HG03097 (cell line): ENCODE measurements around the gene RBM20.
"Not testable (repeated sequence)": the region's sequence is repeated elsewhere in the genome, so short reads cannot be mapped to it uniquely, and the experiment has no call there.

Experiments
- ATAC-seq: cut with Tn5 transposase; IDR thresholded peaks from one replicate; pipeline ENCODE4 v1.9.1; 2021; ENCODE audit not compliant: unreplicated experiment, low FRiP score

The RBM20 gene

DNA sequence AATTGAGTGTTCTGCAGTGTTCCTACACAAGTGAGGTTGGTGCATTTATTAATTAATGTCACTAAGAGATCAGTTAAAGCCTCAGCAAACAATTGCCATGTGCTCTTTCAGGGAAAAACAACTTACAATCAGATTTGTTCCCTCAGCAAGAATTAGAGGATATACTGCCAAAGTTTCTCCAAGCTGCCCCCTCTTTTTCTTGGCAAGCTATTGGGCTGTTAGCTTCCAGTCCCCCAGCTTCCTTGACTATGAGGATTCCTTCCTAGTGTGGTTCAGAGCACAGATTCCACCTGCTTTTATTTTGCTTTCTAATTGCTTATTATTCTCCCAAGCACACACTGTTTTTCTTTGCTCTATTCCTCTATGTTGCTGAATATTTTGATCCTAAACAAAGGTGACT lies 112.7 kb downstream of the RBM20 start:
- no peak for ATAC-seq

- no peak for ATAC-seq
These were observed 113.5 kb downstream of the RBM20 start for GRCh38 chr10:110757586-110757985.

GRCh38 chr10:110758128-110758765 lies 114.1 kb downstream of the RBM20 start:
- ATAC-seq, result no peak

GRCh38 chr10:110758898-110759297 lies 114.8 kb downstream of the RBM20 start:
- ATAC-seq, result no peak

DNA sequence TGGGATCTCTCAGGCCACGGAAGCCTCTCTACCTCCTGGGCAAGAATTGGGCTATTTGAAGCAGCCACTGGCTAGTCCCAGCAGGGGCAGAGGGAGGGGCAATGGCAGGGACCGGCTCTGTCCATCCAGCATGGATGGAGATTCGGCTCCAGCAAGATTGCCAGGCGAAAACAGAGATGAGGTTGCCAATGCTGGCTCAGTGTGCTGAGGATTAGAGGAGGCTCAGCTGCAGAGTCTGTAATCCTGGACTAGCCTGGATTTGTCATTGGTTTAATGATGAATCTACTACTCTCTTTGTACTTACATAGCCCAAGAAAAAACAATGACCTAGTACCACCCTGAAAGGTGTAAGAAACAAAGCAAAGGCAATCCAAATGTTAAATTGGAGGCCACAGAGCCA lies 115.4 kb downstream of the RBM20 start:
- no peak for ATAC-seq

DNA sequence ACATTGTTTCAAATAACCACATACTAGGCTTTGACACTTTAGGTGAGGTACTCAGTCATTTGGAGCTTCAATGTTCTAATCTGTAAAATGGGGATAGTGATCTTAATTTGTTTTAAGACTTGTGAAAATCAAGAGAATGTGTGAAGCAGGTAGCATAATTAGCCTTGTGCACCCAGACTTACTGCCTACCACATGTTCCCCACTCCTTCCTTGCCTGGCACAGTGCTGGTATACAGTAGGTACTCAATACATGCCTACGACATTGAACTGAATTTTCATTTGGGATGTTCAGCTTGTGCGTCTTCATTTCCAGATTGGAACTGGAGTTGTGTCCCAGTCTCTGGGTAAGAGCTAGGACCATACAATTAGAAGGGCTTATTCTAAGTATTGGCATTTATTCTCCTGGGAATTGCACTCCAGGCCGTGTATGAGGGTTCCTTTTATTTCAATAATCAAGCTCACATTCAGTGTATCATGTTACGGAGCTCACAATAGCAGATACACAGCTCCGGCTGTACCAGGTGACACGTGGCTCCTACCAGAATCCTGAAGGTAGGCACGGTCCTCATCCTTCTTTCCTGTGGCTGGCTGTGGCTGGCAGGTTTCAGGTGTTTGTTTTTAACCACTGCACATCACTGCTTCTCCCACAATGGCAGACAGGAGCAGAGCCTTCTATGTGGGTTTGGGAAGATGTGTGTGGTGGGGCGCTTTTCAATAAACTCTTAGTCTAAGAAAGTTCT lies 118.1 kb downstream of the RBM20 start:
- no peak for ATAC-seq

GRCh38 chr10:110762849-110763211 lies 118.7 kb downstream of the RBM20 start:
- no peak for ATAC-seq

DNA sequence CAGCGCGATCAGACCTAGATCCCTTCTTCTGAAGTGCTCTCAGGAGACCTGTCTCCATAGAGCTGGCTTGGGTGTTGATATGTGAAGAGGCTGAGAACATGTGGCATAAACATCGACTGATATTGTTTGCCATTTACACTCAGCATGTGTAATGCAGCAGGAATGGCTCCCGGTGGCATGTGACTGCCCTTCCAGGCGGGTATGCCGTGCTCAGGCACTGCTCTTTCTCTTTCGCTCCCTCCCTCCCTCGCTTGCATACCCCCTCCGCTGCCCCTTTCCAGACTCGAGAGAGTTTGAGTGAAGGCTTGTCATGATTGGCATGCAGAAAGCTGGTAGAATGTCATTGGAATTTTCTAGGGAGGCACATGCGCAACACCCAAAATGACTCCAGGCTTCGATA lies 120.2 kb downstream of the RBM20 start:
- ATAC-seq, result no peak

- ATAC-seq, result no peak
These were observed 120.8 kb downstream of the RBM20 start for GRCh38 chr10:110764793-110765512.

DNA sequence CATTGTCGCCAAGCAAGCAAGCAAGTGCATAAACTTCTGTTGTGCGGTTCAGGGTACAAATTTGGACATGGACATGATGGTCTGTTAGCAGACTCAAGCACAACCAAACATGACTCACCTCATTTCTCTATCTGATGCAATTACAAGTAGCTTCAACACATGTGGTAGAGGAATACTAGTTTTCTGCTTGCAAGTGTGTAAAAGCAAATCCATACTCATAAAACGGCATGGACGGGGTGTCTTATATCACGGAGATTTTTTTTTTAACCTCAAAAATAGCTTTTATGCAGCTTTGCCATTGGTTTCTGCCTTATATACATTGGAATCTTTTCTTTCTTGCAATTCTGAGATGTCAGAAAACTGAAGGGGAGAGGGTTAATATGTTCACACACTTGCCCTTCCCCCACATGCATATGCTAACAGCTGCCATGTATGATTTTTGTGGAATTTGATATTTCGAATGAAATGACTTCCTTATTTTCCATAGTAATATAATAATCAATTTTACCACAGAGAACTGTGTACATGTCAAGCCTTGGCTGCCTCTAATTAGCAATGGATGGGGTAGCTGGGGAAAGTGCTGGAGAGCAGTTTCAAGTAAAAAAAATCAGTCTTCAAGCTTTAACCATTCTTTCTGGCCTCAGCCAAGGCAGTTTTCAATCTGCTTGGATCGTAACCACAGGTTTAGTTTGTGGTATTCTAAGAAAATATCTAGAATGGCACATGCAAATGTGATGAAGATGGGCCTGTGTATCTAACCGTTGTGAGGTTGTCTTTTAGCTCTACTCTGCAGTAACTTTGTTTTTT lies 121.6 kb downstream of the RBM20 start:
- no peak for ATAC-seq

DNA sequence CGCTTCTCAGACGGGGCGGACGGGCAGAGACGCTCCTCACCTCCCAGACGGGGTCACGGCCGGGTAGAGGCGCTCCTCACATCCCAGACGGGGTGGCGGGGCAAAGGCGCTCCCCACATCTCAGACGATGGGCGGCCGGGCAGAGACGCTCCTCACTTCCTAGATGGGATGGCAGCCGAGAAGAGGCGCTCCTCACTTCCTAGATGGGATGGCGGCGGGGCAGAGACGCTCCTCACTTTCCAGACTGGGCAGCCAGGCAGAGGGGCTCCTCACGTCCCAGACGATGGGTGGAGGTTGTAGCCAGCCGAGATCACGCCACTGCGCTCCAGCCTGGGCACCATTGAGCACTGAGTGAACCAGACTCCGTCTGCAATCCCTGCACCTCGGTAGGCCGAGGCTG lies 123.5 kb downstream of the RBM20 start:
- ATAC-seq, result not testable (repeated sequence)

DNA sequence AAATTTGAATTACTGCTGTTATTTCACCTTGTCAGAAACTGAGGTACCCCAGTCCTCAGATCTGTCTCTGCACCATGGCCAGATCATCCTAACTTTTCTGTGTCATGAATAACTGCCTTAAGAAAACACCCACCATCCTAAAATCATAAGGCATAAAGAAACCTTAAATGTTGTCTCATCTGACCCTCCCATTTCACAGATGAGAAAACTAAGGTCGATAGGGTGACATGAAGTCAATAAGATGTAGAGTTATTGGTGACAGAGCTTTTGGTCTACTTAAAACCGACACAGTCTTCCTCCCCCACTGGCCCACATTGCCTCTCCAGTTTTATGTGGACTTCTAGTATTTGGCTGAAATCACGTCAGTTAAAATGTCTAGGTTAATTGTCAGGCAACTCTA lies 126.1 kb downstream of the RBM20 start:
- ATAC-seq, result no peak

DNA sequence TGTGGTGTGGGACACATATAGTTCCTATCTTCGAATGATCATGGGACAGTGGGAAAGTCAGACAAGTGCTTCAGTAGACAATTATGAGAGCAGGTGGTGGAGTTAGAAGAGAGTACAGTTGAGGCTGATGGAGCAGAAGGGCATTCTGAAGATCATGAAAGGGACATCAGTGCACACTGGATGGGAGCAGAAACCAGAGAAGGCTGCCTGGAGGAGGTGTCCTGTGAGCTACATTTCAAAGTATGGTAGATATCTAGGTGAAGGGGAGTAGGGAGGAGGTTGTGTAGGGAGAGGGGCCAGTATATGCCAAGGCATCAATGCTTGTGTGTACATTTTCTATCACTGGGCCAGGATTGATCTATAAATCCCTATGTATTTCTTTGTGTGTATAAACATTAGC lies 127.3 kb downstream of the RBM20 start:
- ATAC-seq, result no peak

DNA sequence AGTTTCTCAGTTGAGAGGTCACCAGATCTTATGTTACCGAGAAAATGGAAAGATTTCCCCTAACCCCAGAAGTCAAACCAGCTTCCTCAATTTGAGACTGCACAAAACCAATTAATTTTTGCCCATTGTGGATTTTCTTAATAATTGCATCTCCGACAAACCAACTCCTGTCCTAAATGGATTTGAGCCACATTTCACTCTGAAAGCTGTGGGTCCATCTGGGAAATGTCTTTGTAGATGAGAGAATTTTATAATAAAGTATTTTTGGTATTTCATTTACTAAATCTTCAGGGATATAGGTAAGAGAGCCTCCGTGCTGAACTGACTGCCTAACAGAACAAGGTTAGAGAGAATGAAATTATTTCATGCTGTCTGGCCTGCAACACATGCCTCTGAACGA lies 127.9 kb downstream of the RBM20 start:
- no peak for ATAC-seq

GRCh38 chr10:110772454-110773025 lies 128.4 kb downstream of the RBM20 start:
- ATAC-seq, result no peak

GRCh38 chr10:110773693-110774068 lies 129.5 kb downstream of the RBM20 start:
- ATAC-seq, result no peak

GRCh38 chr10:110774069-110775019 lies 130.2 kb downstream of the RBM20 start:
- ATAC-seq, result peak; percentile 97

- ATAC-seq, result no peak
These were observed 130.9 kb downstream of the RBM20 start for GRCh38 chr10:110775020-110775375.

DNA sequence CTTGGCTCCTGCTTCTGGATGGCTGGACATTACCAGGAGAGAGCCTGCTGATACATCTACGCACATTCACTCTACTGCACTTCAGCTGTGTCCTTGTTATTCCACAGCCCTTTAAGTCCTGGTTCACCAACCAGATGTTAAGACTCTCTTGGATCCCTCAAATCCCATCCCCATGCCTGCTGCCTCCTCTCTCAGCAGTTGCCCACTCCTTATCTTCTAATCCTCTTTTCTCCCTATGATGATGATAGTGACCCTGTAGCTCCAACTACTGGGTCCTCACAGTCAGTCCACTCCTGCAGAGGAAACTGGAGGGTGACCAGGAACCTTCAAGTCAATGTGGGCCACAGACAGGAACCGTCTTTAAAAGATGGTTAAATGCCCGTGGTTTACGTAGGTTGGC lies 131.3 kb downstream of the RBM20 start:
- no peak for ATAC-seq

DNA sequence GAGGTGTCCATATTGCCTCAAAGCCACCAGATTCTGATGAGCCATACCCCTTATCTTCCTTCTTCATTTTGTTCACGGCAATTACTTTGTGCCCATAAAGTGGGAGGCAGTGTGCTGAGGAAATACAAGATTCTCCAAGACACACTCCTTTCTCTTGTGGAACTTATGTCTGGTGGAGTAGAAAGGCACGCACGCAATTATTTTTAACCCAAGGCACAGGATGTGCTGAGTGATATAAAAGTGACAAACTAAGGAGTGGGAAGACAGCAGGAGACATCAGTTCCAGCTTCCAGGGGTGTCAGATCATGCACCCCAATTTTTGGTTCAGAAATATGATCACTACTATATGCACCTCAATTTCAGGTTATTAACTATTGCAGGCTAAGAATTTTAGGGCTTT lies 132.9 kb downstream of the RBM20 start:
- ATAC-seq, result no peak
